Activated B cell treated with CpG ODN at 0.5 μM for 24 hours (primary cell): Measurements from ENCODE around the gene ALKBH2. TPM values are rescaled to one million over a fixed set of nuclear protein-coding genes. Genes with fewer than 3 reads are reported as not detected.
"Not testable (repeated sequence)": the region's sequence is repeated elsewhere in the genome, so short reads cannot be mapped to it uniquely, and the experiment has no call there.

Experiments
- ATAC-seq: fragments of 200-7000 bp; cut with Tn5 transposase; one replicate; pipeline ENCODE4 v1.10.0; 2021; ENCODE audit warnings: low read depth, mild to moderate bottlenecking, moderate library complexity
- CTCF ChIA-PET: fragments of 350-600 bp; sonication (Branson Sonifier 250); formaldehyde crosslinking; loops from one replicate; lab custom pipeline; 2021; ENCODE audit warnings: antibody characterized with exemption; lab: Charles Lee
- POLR2A ChIA-PET: fragments of 350-600 bp; sonication (Branson Sonifier 250); formaldehyde crosslinking; loops from one replicate; lab custom pipeline; 2021; ENCODE audit warnings: antibody characterized with exemption; lab: Charles Lee
- DNase-seq: peaks from one replicate; pipeline ENCODE4 v3.0.0; 2022
- H3K27ac Mint-ChIP-seq: one replicate; pipeline ENCODE4 v1.8.0; 2020; ENCODE audit warnings: mixed read lengths
- H3K27me3 Mint-ChIP-seq: one replicate; pipeline ENCODE4 v1.8.0; 2021; ENCODE audit warnings: mixed read lengths
- H3K36me3 Mint-ChIP-seq: one replicate; pipeline ENCODE4 v1.8.0; 2021; ENCODE audit warnings: low read depth, mixed read lengths
- H3K4me1 Mint-ChIP-seq: one replicate; pipeline ENCODE4 v1.8.0; 2021; ENCODE audit warnings: mixed read lengths
- H3K4me3 Mint-ChIP-seq: one replicate; pipeline ENCODE4 v1.8.0; 2020; ENCODE audit warnings: mild to moderate bottlenecking, mixed read lengths
- H3K9me3 Mint-ChIP-seq: one replicate; pipeline ENCODE4 v1.8.0; 2020; ENCODE audit warnings: mixed read lengths
- intact Hi-C: fragments of 100-400 bp; cut with micrococcal nuclease; formaldehyde crosslinking; loops from one replicate; pipeline ENCODE4 v1.15.1; 2024
- total RNA-seq: library from RNA; stranded (reverse); gene quantifications from 2 replicates; pipeline ENCODE4 v1.2.3, GENCODE V29; 2022
- TF ChIP-seq, protein P1 (sequence below): fragments of 200-600 bp; IDR thresholded peaks from one replicate; pipeline ENCODE4 v1.8.0; 2022; ENCODE audit warnings: antibody characterized with exemption, mild to moderate bottlenecking

ALKBH2 gene
- total RNA-seq, 1 donor from 2014 or later, result 21.3 TPM

DNA sequence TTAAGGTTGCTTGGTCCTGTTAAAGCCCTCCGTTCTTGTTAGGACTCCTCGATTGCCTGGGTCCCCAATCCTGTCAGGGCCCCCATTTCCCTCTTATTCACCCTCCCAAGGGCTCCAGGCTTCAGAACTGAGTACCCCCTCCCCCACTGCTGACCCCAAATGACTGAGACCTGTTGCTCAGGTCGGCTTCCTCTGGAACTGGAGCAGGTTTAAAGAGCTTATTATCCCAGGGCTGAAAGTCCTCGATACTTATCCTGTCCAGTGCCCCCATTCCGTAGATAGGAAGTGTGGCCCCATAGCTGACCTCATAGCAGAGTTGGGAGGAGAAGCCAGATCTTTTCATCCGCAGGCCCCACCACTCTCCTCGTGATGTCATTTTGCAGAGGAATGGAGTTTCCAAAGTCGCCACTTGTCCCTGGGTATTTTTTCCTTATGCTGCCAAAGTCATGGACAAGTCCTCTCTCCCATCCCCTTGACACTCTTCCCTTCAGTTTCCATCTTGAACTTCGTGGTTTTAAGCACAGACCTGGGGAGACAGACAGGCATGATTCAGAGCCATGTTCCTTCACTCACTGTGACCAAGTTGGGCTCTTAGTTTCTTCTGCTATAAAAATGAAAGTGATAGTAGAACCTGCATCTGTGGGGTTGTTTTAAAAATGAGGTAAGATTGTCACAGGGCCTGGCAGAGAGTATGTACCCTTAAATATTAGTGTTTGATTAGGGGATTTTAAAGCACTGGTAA, 39.7 kb downstream of the ALKBH2 start:
- Mint-ChIP-seq H3K4me3 (peak overlapping the region; percentile 85), H3K27ac (peak overlapping the region; percentile 86), H3K27me3 (no peaks in the 10 kb centered on the region), H3K36me3 (peaks cover 21% of the 10 kb centered on the region), H3K9me3 (no peaks in the 10 kb centered on the region), H3K4me1 (peaks cover 22% of the 10 kb centered on the region)
- TF ChIP-seq, protein P1, sequence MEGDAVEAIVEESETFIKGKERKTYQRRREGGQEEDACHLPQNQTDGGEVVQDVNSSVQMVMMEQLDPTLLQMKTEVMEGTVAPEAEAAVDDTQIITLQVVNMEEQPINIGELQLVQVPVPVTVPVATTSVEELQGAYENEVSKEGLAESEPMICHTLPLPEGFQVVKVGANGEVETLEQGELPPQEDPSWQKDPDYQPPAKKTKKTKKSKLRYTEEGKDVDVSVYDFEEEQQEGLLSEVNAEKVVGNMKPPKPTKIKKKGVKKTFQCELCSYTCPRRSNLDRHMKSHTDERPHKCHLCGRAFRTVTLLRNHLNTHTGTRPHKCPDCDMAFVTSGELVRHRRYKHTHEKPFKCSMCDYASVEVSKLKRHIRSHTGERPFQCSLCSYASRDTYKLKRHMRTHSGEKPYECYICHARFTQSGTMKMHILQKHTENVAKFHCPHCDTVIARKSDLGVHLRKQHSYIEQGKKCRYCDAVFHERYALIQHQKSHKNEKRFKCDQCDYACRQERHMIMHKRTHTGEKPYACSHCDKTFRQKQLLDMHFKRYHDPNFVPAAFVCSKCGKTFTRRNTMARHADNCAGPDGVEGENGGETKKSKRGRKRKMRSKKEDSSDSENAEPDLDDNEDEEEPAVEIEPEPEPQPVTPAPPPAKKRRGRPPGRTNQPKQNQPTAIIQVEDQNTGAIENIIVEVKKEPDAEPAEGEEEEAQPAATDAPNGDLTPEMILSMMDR, result no peak
- intact Hi-C loops, result loop anchor here (2.0 to 5.0 kb wide), 5 partner anchors 104 to 491 kb away; partner anchors contain the start of genes CORO1C, ISCU, KCTD10 and UBE3B
- CTCF ChIA-PET, result no interaction called here
- ATAC-seq (peak; percentile 43), DNase-seq (no peak)
- POLR2A ChIA-PET, result interaction anchor here (0.6 to 1.8 kb wide), 3 partner anchors 45 to 571 kb away, joined by 3 to 5 read pairs (median 4); no protein-coding TSS in a partner anchor

DNA sequence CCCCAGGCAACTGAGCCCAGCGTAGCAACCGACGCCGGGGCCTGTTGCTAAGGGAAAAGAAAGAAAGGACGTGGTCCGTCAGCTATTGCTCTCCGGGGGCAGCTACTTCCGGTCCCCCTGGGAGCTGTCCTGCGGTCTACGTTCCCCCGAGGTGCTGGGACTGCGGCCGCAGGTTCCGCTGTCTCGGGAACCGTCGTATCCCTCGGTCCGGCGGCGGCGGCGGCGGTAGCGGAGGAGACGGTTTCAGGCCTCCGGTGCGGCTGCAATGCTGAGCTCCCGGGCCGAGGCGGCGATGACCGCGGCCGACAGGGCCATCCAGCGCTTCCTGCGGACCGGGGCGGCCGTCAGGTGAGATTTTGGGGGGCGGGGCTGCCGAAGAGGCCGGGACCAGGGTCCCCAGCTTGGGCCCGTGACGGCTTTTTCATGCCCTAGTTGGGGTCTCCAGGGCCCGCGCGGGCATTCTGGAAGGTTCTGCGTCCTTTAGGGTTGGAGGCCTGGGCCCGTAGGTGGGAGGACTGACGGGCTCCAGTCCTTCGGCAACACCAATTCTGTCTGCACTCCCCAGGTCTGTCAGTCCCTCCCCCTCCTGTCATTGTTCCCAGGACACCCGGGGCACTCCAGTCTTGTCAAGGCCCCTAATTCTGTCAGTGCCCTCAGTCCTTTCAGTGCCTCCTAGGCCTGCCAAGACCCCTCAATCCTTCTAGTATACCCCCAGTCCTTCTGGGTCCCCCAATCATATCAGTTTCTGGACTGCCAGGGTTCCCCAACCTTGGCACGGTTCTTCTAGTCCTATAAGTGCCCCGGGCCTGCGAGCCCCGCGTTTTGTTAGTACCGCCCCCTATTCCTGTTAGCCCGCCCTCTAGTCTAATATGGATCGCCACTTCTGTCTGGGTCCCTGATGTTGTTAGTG, 40.6 kb downstream of the ALKBH2 start, which contains the start of gene USP30:
Gene USP30, plus strand, starts transcription at position 163 of the 910 bp plus-strand sequence. Its CDS starts 103 bp downstream, at position 266.
- ATAC-seq, result peak; percentile 85
- intact Hi-C loops, result loop anchor here (1.0 to 5.0 kb wide), 9 partner anchors 41 to 1367 kb away; partner anchors contain the start of genes ALKBH2, CORO1C, FICD and ISCU
- H3K36me3 Mint-ChIP-seq, result peaks cover 14% of the 10 kb centered on the region

DNA sequence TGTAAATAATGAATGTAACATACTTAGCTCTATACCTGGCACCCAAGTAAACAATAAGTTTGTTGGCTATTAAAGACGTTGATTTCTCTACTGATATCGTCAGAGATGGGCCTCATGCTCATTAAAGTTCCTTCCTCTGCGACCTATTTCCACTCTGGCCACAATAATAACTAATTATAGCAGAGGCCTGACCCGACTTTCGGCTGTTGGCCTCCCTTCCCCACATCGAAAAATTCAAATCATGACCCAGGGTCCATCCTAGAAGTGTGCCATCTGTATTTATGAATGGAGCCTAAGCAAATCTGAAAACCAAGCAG, 41.2 kb downstream of the ALKBH2 start:
- Mint-ChIP-seq H3K9me3 (no peaks in the 10 kb centered on the region), H3K4me3 (peak overlapping the region; percentile 85), H3K27ac (peak overlapping the region; percentile 86), H3K4me1 (peaks cover 22% of the 10 kb centered on the region), H3K27me3 (no peaks in the 10 kb centered on the region), H3K36me3 (peaks cover 8% of the 10 kb centered on the region)
- TF ChIP-seq, protein P1, result no peak
- ATAC-seq (no peak), DNase-seq (no peak)
- intact Hi-C loops, result loop anchor here (1.0 to 5.0 kb wide), 9 partner anchors 41 to 1367 kb away; partner anchors contain the start of genes ALKBH2, CORO1C, FICD and ISCU
- CTCF ChIA-PET, result no interaction called here
- POLR2A ChIA-PET, result interaction anchor here (0.6 to 1.8 kb wide), 4 partner anchors 41 to 416 kb away, joined by 3 to 8 read pairs (median 4); partner anchors contain the start of gene ALKBH2

More for the DNA sequence above, 40.6 kb downstream of the ALKBH2 start, which contains the start of gene USP30:
- ChIA-PET POLR2A (interaction anchor here (0.6 to 1.8 kb wide), 5 partner anchors 40 to 570 kb away, joined by 3 to 8 read pairs (median 3); partner anchors contain the start of gene ALKBH2), CTCF (no interaction called here)
- TF ChIP-seq, protein P1, result no peak
- Mint-ChIP-seq H3K4me1 (peaks cover 22% of the 10 kb centered on the region), H3K9me3 (no peaks in the 10 kb centered on the region), H3K27me3 (no peaks in the 10 kb centered on the region), H3K27ac (peak within 1 kb of the TSS; percentile 86), H3K4me3 (peak within 1 kb of the TSS; percentile 85)
- peak; percentile 80 for DNase-seq

DNA sequence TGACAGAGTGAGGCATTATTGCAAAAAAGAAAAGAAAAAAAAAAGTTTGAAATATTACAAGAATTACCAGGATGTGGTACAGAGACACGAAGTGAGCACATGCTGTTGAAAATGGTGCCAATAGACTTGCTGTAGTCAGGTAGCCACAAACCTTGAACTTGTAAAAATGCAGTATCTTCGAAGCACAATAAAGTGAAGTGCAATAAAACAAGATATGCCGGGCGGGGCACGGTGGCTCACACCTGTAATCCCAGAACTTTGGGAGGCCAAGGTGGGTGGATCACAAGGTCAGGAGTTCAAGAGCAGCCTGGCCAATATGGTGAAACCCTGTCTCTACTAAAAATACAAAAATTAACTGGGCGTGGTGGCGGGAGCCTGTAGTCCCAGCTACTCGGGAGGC, 43.5 kb downstream of the ALKBH2 start:
- H3K27me3 Mint-ChIP-seq, H3K9me3 Mint-ChIP-seq, H3K4me3 Mint-ChIP-seq, H3K36me3 Mint-ChIP-seq, CTCF ChIA-PET, POLR2A ChIA-PET, DNase-seq, H3K27ac Mint-ChIP-seq, ATAC-seq: not testable (repeated sequence)
- H3K4me1 Mint-ChIP-seq, result peaks cover 22% of the 10 kb centered on the region
- intact Hi-C loops, result loop anchor here (5.0 kb wide), 2 partner anchors 108 to 428 kb away; partner anchors contain the start of genes KCTD10 and UBE3B

DNA sequence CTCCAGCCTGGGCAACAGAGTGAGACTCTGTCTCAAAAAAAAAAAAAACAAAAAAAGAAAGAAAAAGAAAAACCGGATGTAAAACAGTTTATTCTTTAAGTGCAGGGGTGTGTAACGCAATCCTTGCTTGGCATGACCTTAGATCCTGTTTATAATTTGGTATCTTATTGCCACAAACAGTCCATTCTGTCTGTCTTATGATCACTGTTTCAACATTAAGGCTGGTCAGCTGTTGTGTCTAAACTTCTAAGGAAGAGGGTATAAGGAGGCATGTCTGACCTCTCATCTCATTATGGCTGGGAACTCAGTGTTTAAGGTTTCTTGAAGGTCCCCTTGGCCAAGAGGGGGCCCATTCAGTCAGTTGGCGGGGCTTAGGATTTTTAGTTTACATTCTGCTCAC, 44.6 kb downstream of the ALKBH2 start:
- intact Hi-C loops, H3K27ac Mint-ChIP-seq, DNase-seq, CTCF ChIA-PET, H3K9me3 Mint-ChIP-seq, H3K4me3 Mint-ChIP-seq, ATAC-seq, H3K27me3 Mint-ChIP-seq, H3K36me3 Mint-ChIP-seq: not testable (repeated sequence)
- H3K4me1 Mint-ChIP-seq, result peaks cover 16% of the 10 kb centered on the region
- POLR2A ChIA-PET, result interaction anchor here (0.7 kb wide), 1 partner anchor 53 kb away, joined by 3 read pairs; no protein-coding TSS in a partner anchor
